Caco-2 (cell line): ENCODE results near the gene PNMA8B. TPM values are rescaled to one million over a fixed set of nuclear protein-coding genes. Genes with fewer than 3 reads are reported as not detected.
A peak's percentile ranks its signal among the peaks of the same experiment; 100 is the strongest.

Experiments used
- BruUV-seq: library from RNA; stranded (reverse); fragments of 400-500 nt; replicated peaks from 2 replicates; lab custom pipeline; 2021; lab: Mats Ljungman, UMichigan
- CTCF ChIA-PET: fragments of 300-600 bp; sonication (Branson Sonifier 250); formaldehyde crosslinking; loops from one replicate; lab custom pipeline; 2022; ENCODE audit warnings: antibody characterized with exemption; lab: Charles Lee
- POLR2A ChIA-PET: fragments of 300-600 bp; sonication (Branson Sonifier 250); formaldehyde crosslinking; loops from one replicate; lab custom pipeline; 2022; ENCODE audit warnings: antibody characterized with exemption; lab: Charles Lee
- DNase-seq, 2 experiments: peaks; one replicate each; pipeline versions ENCODE4 v3.0.0 to v3.0.0-alpha.2; 2020 to 2022
- H3K27me3 ChIP-seq: replicated peaks from 2 replicates; pipeline ENCODE4 v1.6.0; 2011; ENCODE audit warnings: low read length; ENCODE audit not compliant: control insufficient read depth, insufficient read depth
- H3K36me3 ChIP-seq: 2 replicates; pipeline ENCODE4 v1.5.1; 2011; ENCODE audit warnings: low read length; ENCODE audit not compliant: control insufficient read depth, insufficient read depth
- H3K4me1 ChIP-seq: fragments of 250-450 bp; sonication (Bioruptor Pico); 2 replicates; pipeline ENCODE4 v1.5.1; 2020; ENCODE audit warnings: mild to moderate bottlenecking
- H3K4me3 ChIP-seq: 2 replicates; pipeline ENCODE4 v1.5.1; 2011; ENCODE audit warnings: low read depth, mild to moderate bottlenecking, control low read depth, low read length
- H3K9me3 ChIP-seq: fragments of 250-450 bp; sonication (Bioruptor Pico); 2 replicates; pipeline ENCODE4 v1.5.1; 2020; ENCODE audit warnings: mild to moderate bottlenecking, moderate library complexity
- H3K27ac Mint-ChIP-seq: one replicate; pipeline ENCODE4 v1.8.0; 2022; ENCODE audit warnings: mixed read lengths; ENCODE audit not compliant: unreplicated experiment
- H3K27me3 Mint-ChIP-seq: one replicate; pipeline ENCODE4 v1.8.0; 2022; ENCODE audit warnings: mixed read lengths; ENCODE audit not compliant: insufficient read depth, unreplicated experiment
- H3K36me3 Mint-ChIP-seq: one replicate; pipeline ENCODE4 v1.8.0; 2022; ENCODE audit warnings: mild to moderate bottlenecking, mixed read lengths; ENCODE audit not compliant: insufficient read depth, unreplicated experiment
- H3K4me1 Mint-ChIP-seq: one replicate; pipeline ENCODE4 v1.8.0; 2022; ENCODE audit warnings: low read depth, mixed read lengths; ENCODE audit not compliant: unreplicated experiment
- H3K4me3 Mint-ChIP-seq: one replicate; pipeline ENCODE4 v1.8.0; 2022; ENCODE audit warnings: mild to moderate bottlenecking, moderate library complexity, mixed read lengths; ENCODE audit not compliant: unreplicated experiment
- H3K9me3 Mint-ChIP-seq: one replicate; pipeline ENCODE4 v1.8.0; 2022; ENCODE audit warnings: mixed read lengths; ENCODE audit not compliant: unreplicated experiment
- CTCF ChIP-seq, 2 experiments: fragments of 200-600 bp in 1 of 2; IDR thresholded peaks; 1 replicate in 1 of 2; 2 replicates in 1 of 2; pipeline versions ENCODE4 v1.5.1 to v1.8.0; 2011 to 2022; ENCODE audit warnings: antibody characterized with exemption in 1 of 2, control low read depth in 1 of 2, inconsistent platforms in 1 of 2, low read depth in 1 of 2, low read length in 1 of 2, mild to moderate bottlenecking in 1 of 2, moderate library complexity in 1 of 2; ENCODE audit not compliant: insufficient read depth in 1 of 2, severe bottlenecking in 1 of 2, unreplicated experiment in 1 of 2
- intact Hi-C: fragments of 100-400 bp; cut with micrococcal nuclease; formaldehyde crosslinking; loops from one replicate; pipeline ENCODE4 v1.10.0; 2022; ENCODE audit not compliant: unreplicated experiment
- total RNA-seq: library from RNA; stranded (reverse); gene quantifications from 2 replicates; pipeline ENCODE4 v1.2.3, GENCODE V29; 2022

Gene PNMA8B
- total RNA-seq, 1 experiment from 2014 or later = 0.11 TPM

- peak; percentile 67 to 84 for DNase-seq
- TF ChIP-seq CTCF (IDR thresholded peaks at IDR 0.05; ENCODE audit: insufficient read depth in 1 of 2, low read depth in 1 of 2, low read length in 1 of 2, severe bottlenecking in 1 of 2, unreplicated experiment in 1 of 2) = peak; percentile 87 to 91
- Mint-ChIP-seq H3K27me3 (no peaks in the 10 kb centered on the region), H3K36me3 (no peaks in the 10 kb centered on the region), H3K27ac (no peak overlapping the region), H3K9me3 (peaks cover 19% of the 10 kb centered on the region), H3K4me3 (no peak overlapping the region), H3K4me1 (no peaks in the 10 kb centered on the region)
- no peaks in the 10 kb centered on the region for H3K36me3 ChIP-seq
- no TSS peak for BruUV-seq
- H3K4me1 ChIP-seq = no peaks in the 10 kb centered on the region
- intact Hi-C loops = loop anchor here (1.0 to 2.0 kb wide), 2 partner anchors 111 to 118 kb away; no protein-coding TSS in a partner anchor
- no peak overlapping the region for H3K4me3 ChIP-seq
- CTCF ChIA-PET = no interaction called here
- no peaks in the 10 kb centered on the region for H3K27me3 ChIP-seq
- POLR2A ChIA-PET = no interaction called here
- 0 out of 2 replicates have a peak, but pooled peaks cover 4% of the 10 kb centered on the region for H3K9me3 ChIP-seq
Observed at GRCh38 chr19:46513461-46514236, 18.0 kb upstream of the PNMA8B start.

DNA sequence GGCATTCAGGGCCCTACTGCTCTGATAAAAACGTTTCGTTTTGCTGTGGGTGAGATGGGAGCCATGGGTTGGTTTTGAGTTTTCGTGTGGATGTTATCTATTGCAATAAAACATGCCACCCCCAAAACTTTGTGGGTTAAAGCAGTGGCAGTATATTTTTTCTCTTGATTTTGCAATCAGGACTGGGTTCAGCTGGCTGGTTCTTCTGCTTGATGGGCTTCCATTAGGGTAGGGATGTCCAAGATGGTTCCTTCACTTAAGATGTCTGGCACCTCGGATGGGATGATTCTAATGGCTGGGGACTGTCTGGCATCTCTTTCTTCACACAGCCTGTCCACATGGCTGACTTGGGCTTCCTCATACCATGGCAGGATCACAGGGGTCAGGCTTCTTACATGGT lies 15.6 kb upstream of the PNMA8B start:
- no TSS peak for BruUV-seq
- H3K27me3 ChIP-seq = no peaks in the 10 kb centered on the region
- H3K36me3 ChIP-seq = no peaks in the 10 kb centered on the region
- Mint-ChIP-seq H3K27me3 (no peaks in the 10 kb centered on the region), H3K4me3 (no peak overlapping the region), H3K27ac (no peak overlapping the region), H3K9me3 (peaks cover 19% of the 10 kb centered on the region), H3K36me3 (no peaks in the 10 kb centered on the region), H3K4me1 (no peaks in the 10 kb centered on the region)
- POLR2A ChIA-PET = interaction anchor here (0.6 kb wide), 1 partner anchor 50 kb away, joined by 4 read pairs; no protein-coding TSS in a partner anchor
- no peak for TF ChIP-seq CTCF (IDR thresholded peaks at IDR 0.05; ENCODE audit: insufficient read depth in 1 of 2, low read depth in 1 of 2, low read length in 1 of 2, severe bottlenecking in 1 of 2, unreplicated experiment in 1 of 2)
- no peaks in the 10 kb centered on the region for H3K4me1 ChIP-seq
- no peak for DNase-seq
- intact Hi-C loops = no loop called here
- CTCF ChIA-PET = no interaction called here
- H3K9me3 ChIP-seq = 0 out of 2 replicates have a peak, but pooled peaks cover 4% of the 10 kb centered on the region
- no peak overlapping the region for H3K4me3 ChIP-seq

DNA sequence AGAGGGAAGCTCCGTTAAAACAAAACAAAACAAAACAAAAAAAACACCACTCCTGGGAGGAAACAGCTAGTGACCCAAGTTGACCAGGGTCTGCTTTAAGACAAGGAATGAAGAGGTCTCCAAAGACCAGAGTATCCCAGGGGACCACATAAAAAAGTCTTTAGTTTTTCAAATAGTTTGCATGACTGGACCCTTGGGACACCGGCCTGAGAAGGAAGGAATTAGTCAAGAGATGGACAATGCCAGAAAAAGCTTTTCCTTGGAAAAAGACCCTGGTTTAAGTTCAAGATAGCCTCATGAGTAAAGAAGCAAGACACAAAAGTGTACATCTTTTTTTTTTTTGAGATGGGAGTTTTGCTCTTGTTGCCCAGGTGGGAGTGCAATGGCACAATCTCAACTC lies 12.5 kb upstream of the PNMA8B start:
- Histone ChIP-seq H3K4me1 (no peaks in the 10 kb centered on the region), H3K36me3 (no peaks in the 10 kb centered on the region), H3K4me3 (no peak overlapping the region), H3K9me3 (0 out of 2 replicates have a peak, but pooled peaks cover 4% of the 10 kb centered on the region), H3K27me3 (no peaks in the 10 kb centered on the region)
- no peak for DNase-seq
- H3K4me1 Mint-ChIP-seq = no peaks in the 10 kb centered on the region
- no peaks in the 10 kb centered on the region for H3K36me3 Mint-ChIP-seq
- no peaks in the 10 kb centered on the region for H3K27me3 Mint-ChIP-seq
- no TSS peak for BruUV-seq
- ChIA-PET POLR2A (no interaction called here), CTCF (interaction anchor here (0.7 kb wide), 2 partner anchors 11 to 179 kb away, joined by 3 to 4 read pairs; no protein-coding TSS in a partner anchor)
- no peak overlapping the region for H3K4me3 Mint-ChIP-seq
- TF ChIP-seq CTCF (IDR thresholded peaks at IDR 0.05; ENCODE audit: insufficient read depth in 1 of 2, low read depth in 1 of 2, low read length in 1 of 2, severe bottlenecking in 1 of 2, unreplicated experiment in 1 of 2) = no peak
- H3K27ac Mint-ChIP-seq = no peak overlapping the region
- peaks cover 19% of the 10 kb centered on the region for H3K9me3 Mint-ChIP-seq
- intact Hi-C loops = no loop called here
